Esophagus squamous epithelium (tissue), 4 donors: ENCODE data around the gene STK32C.
"Not testable (repeated sequence)": the region's sequence is repeated elsewhere in the genome, so short reads cannot be mapped to it uniquely, and the experiment has no call there.

ENCODE experiments used
- CTCF ChIP-seq, 6 experiments: fragments of 450-650 bp in 4 of 6; fragments of 200-600 bp in 2 of 6; sonication (generic) in 2 of 6; IDR thresholded peaks; one replicate each; pipeline ENCODE4 v1.5.1; 2016 to 2019; ENCODE audit warnings: antibody characterized with exemption in 6 of 6, mild to moderate bottlenecking in 4 of 6, moderate library complexity in 4 of 6
- POLR2A ChIP-seq, 4 donors: fragments of 450-650 bp; IDR thresholded peaks; one replicate each; pipeline ENCODE4 v1.6.1; 2017; ENCODE audit warnings: antibody characterized with exemption in 4 of 4, mild to moderate bottlenecking in 4 of 4, moderate library complexity in 3 of 4

- not testable (repeated sequence) for TF ChIP-seq CTCF, POLR2A (IDR thresholded peaks at IDR 0.05)
Measured at GRCh38 chr10:132337854-132338253, 30.1 kb upstream of the STK32C start.
